Parathyroid adenoma (tissue), 2 donors: ENCODE data around the gene PSAT1.

ENCODE experiments used
- H2AFZ ChIP-seq: fragments of 300-600 bp; sonication (generic); one replicate; pipeline ENCODE4 v1.7.0; 2017; ENCODE audit warnings: antibody characterized with exemption, mild to moderate bottlenecking
- H3K27ac ChIP-seq: fragments of 300-600 bp; sonication (generic); one replicate; pipeline ENCODE4 v1.7.0; 2017
- H3K27me3 ChIP-seq: fragments of 300-600 bp; sonication (generic); one replicate; pipeline ENCODE4 v1.7.0; 2017; ENCODE audit warnings: low read length; ENCODE audit not compliant: control insufficient read depth, insufficient read depth
- H3K36me3 ChIP-seq: fragments of 300-600 bp; sonication (generic); one replicate; pipeline ENCODE4 v1.7.0; 2017; ENCODE audit warnings: low read length; ENCODE audit not compliant: control insufficient read depth, insufficient read depth
- H3K4me1 ChIP-seq: fragments of 300-600 bp; sonication (generic); one replicate; pipeline ENCODE4 v1.7.0; 2017; ENCODE audit warnings: control low read depth
- H3K4me2 ChIP-seq: fragments of 300-600 bp; sonication (generic); one replicate; pipeline ENCODE4 v1.7.0; 2017; ENCODE audit warnings: low read length
- H3K4me3 ChIP-seq: fragments of 300-600 bp; sonication (generic); one replicate; pipeline ENCODE4 v1.7.0; 2017; ENCODE audit warnings: low read depth, low read length
- H3K79me2 ChIP-seq: fragments of 300-600 bp; sonication (generic); one replicate; pipeline ENCODE4 v1.7.0; 2017; ENCODE audit warnings: control low read depth
- H3K9ac ChIP-seq: fragments of 300-600 bp; sonication (generic); one replicate; pipeline ENCODE4 v1.7.0; 2017; ENCODE audit warnings: mild to moderate bottlenecking
- H3K9me3 ChIP-seq: fragments of 300-600 bp; sonication (generic); one replicate; pipeline ENCODE4 v1.7.0; 2017; ENCODE audit warnings: low read length; ENCODE audit not compliant: control insufficient read depth
- TF ChIP-seq, protein P1 (sequence below): fragments of 300-600 bp; sonication (generic); IDR thresholded peaks from one replicate; pipeline ENCODE4 v1.7.0; 2017; ENCODE audit warnings: antibody characterized with exemption, mild to moderate bottlenecking
- donor health status: primary hyperparathyroidism.

PSAT1 gene

DNA sequence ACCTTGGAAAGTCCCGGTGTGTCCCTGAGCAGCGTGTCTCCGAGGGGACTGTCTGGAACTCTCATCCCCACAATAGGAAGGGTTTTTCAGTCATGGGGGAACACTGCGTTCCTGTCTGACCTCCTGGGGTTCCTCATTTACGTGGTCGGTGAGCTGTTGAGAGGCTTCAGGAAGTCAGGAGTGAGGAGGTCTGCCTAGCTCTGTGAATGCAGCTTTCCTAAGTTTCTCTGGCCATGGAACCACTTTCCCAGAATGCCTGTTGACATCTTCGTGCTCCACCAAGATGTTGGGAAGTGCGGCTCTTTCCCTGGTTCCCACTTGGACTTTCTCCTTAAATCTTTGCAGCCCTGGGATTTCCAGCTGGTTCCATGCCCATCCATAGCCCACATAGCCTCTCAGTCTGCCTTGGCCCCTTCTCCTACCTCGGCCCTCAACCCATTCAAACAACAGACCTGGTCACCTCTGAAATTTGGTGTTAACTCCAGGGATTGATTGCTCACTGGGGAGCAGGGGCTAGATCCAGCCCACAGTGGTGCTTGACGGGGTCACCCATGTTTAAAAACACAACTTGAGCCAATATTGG is 27.2 kb downstream of the PSAT1 start:
- Histone ChIP-seq H3K9me3 (no peaks in the 10 kb centered on the region), H3K27ac (no peak overlapping the region), H3K4me3 (no peak overlapping the region), H3K36me3 (no peaks in the 10 kb centered on the region), H2AFZ (no peak overlapping the region), H3K27me3 (no peaks in the 10 kb centered on the region), H3K79me2 (no peaks in the 10 kb centered on the region), H3K9ac (no peak overlapping the region), H3K4me2 (no peak overlapping the region), H3K4me1 (no peaks in the 10 kb centered on the region)
- TF ChIP-seq, protein P1, sequence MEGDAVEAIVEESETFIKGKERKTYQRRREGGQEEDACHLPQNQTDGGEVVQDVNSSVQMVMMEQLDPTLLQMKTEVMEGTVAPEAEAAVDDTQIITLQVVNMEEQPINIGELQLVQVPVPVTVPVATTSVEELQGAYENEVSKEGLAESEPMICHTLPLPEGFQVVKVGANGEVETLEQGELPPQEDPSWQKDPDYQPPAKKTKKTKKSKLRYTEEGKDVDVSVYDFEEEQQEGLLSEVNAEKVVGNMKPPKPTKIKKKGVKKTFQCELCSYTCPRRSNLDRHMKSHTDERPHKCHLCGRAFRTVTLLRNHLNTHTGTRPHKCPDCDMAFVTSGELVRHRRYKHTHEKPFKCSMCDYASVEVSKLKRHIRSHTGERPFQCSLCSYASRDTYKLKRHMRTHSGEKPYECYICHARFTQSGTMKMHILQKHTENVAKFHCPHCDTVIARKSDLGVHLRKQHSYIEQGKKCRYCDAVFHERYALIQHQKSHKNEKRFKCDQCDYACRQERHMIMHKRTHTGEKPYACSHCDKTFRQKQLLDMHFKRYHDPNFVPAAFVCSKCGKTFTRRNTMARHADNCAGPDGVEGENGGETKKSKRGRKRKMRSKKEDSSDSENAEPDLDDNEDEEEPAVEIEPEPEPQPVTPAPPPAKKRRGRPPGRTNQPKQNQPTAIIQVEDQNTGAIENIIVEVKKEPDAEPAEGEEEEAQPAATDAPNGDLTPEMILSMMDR: no peak

DNA sequence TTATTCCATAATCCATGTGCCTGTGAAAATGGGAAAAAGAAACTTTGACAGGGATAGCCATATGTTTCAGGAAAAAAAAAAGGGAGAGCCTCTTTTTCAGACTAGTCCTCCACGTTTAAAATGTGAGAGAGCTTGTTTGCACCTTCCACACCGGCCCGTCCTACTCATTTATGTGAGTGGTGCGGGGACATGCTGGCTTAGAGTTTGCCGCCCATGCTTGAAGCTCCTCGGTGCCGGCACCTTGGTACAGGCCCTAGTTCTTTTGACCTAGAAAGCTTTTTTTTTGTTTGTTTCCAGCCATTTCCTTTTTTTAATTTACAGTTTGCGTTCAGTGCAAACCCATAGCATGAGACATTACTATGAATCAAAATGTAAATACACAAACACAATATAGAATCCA is 27.8 kb downstream of the PSAT1 start:
- Histone ChIP-seq H3K4me1 (no peaks in the 10 kb centered on the region), H3K27ac (no peak overlapping the region), H3K9ac (no peak overlapping the region), H3K4me2 (no peak overlapping the region), H3K27me3 (no peaks in the 10 kb centered on the region), H2AFZ (no peak overlapping the region), H3K36me3 (no peaks in the 10 kb centered on the region), H3K9me3 (no peaks in the 10 kb centered on the region), H3K79me2 (no peaks in the 10 kb centered on the region), H3K4me3 (no peak overlapping the region)
- TF ChIP-seq, protein P1: no peak

DNA sequence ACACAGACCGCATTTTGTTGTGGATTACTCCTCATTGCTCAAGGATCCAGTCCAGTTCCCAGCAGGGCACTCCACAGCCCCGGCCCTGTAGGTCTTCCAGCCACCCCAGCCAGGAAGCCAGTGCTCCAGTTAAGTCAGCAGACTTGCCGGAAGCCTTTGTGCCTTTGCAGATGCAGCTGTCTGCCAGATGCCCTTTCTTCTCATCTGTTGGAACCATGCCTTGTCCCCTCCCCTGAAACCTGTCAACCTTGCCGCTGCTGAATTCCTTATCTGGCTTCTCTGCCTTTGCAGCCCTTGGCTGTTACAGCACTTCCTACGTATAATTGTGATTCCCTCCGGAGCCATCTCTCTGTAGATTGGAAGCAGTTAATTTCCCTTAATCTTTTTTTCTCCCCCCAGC is 28.4 kb downstream of the PSAT1 start:
- no peak overlapping the region for H2AFZ ChIP-seq
- no peaks in the 10 kb centered on the region for H3K4me1 ChIP-seq
- no peaks in the 10 kb centered on the region for H3K9me3 ChIP-seq
- H3K4me3 ChIP-seq: no peak overlapping the region
- TF ChIP-seq, protein P1: no peak
- no peaks in the 10 kb centered on the region for H3K27me3 ChIP-seq
- no peaks in the 10 kb centered on the region for H3K79me2 ChIP-seq
- H3K9ac ChIP-seq: no peak overlapping the region
- no peak overlapping the region for H3K4me2 ChIP-seq
- H3K36me3 ChIP-seq: no peaks in the 10 kb centered on the region
- H3K27ac ChIP-seq: no peak overlapping the region

DNA sequence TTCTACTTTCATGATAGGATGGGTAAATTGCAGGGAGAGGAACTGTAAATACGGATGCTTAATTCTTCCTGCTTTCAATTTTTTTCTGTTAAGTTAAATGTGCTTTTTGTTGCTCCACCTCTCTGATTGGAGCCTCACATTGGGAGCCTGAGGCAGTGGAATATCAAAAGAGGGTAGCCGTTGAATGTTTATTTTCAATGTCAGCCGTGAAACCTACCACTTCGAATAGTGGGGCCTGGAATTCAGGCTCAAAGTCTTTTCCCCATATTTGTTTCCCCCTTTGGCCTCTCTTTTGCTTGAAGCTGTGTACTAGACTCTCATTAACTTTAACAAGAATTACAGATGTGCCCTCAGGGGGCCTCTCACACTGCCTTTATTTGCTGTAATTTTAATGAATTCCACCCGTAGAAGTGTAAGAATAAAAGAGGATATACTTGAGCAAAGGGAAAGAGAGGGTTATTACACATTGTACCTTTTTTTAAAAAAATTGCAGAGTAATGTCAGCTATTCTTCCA is 29.0 kb downstream of the PSAT1 start:
- H3K36me3 ChIP-seq: no peaks in the 10 kb centered on the region
- TF ChIP-seq, protein P1: no peak
- no peaks in the 10 kb centered on the region for H3K4me1 ChIP-seq
- H2AFZ ChIP-seq: no peak overlapping the region
- no peak overlapping the region for H3K27ac ChIP-seq
- H3K27me3 ChIP-seq: no peaks in the 10 kb centered on the region
- no peaks in the 10 kb centered on the region for H3K9me3 ChIP-seq
- no peak overlapping the region for H3K4me2 ChIP-seq
- H3K79me2 ChIP-seq: no peaks in the 10 kb centered on the region
- no peak overlapping the region for H3K9ac ChIP-seq
- no peak overlapping the region for H3K4me3 ChIP-seq

DNA sequence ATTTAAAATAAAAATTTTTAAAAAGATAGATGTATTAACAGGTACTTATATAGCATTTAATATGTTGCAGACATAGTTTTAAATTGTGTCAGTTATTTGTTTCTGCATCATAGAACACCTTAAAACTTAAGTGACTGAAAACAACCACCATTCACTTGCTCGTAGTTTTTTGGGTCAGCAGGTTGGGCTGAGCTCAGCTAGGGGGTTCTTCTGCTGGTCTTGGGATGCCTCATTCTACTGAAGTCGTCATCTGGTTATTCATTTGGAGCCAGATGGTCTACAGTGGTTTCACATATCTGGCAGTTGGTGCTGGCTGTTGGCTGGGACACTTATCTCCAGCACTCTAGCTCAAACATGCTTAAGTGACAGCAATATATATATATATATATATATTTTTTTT is 29.6 kb downstream of the PSAT1 start:
- Histone ChIP-seq H3K79me2 (no peaks in the 10 kb centered on the region), H3K9me3 (no peaks in the 10 kb centered on the region), H3K27me3 (no peaks in the 10 kb centered on the region), H3K9ac (no peak overlapping the region), H3K4me3 (no peak overlapping the region), H3K27ac (no peak overlapping the region), H3K36me3 (no peaks in the 10 kb centered on the region), H2AFZ (no peak overlapping the region), H3K4me1 (no peaks in the 10 kb centered on the region), H3K4me2 (no peak overlapping the region)
- TF ChIP-seq, protein P1: no peak
